GM12878 (cell line): ENCODE measurements around the gene FOLR2. TPM values are rescaled to one million over a fixed set of nuclear protein-coding genes. Genes with fewer than 3 reads are reported as not detected.

ENCODE experiments used
- ATAC-seq: fragments of 200-7000 bp; cut with Tn5 transposase; 3 replicates; pipeline ENCODE4 v1.9.1; 2020; ENCODE audit warnings: mild to moderate bottlenecking, moderate library complexity
- BruUV-seq: library from RNA; stranded (reverse); fragments of 400-500 nt; replicated peaks from 2 replicates; lab custom pipeline; 2021; lab: Mats Ljungman, UMichigan
- CTCF ChIA-PET: fragments of 300-600 bp; sonication (Branson Sonifier 250); formaldehyde crosslinking; extraction: SDS; loops from one replicate; lab custom pipeline; 2021; ENCODE audit warnings: inconsistent platforms; lab: Yijun Ruan, JAX
- POLR2A ChIA-PET: fragments of 350-600 bp; formaldehyde crosslinking; extraction: SDS; loops from one replicate; lab custom pipeline; 2021; ENCODE audit warnings: inconsistent platforms; lab: Charles Lee
- RAD21 ChIA-PET: fragments of 300-600 bp; sonication (Branson Sonifier 250); formaldehyde crosslinking; loops from one replicate; lab custom pipeline; 2023; ENCODE audit warnings: antibody characterized with exemption; ENCODE audit not compliant: unreplicated experiment; lab: Charles Lee
- SMC1A ChIA-PET: fragments of 300-600 bp; sonication (Branson Sonifier 250); formaldehyde crosslinking; loops from one replicate; lab custom pipeline; 2023; ENCODE audit not compliant: unreplicated experiment, uncharacterized antibody; lab: Charles Lee
- DNase-seq: peaks from one replicate; pipeline ENCODE4 v3.0.0-alpha.2; 2011; ENCODE audit warnings: low read depth, low spot score
- FAIRE-seq: peaks from 3 replicates; lab custom pipeline; 2011; peaks lifted over from hg19 to GRCh38; lab: Jason Lieb, UNC
- H2AFZ ChIP-seq: 2 replicates; pipeline ENCODE4 v1.6.0; 2011; ENCODE audit warnings: low read depth, low read length, control low read depth; ENCODE audit not compliant: control insufficient read depth
- H3K27ac ChIP-seq: 2 replicates; pipeline ENCODE4 v1.5.1; 2011; ENCODE audit warnings: control low read depth; ENCODE audit not compliant: control insufficient read depth, insufficient read depth
- H3K27me3 ChIP-seq, 2 experiments: replicated peaks in 1 of 2; 2 replicates each; pipeline versions ENCODE4 v1.6.0 to v1.6.1; 2011; ENCODE audit warnings: low read length in 1 of 2; ENCODE audit not compliant: control insufficient read depth in 2 of 2, insufficient read depth in 2 of 2
- H3K36me3 ChIP-seq, 2 experiments: 2 replicates each; pipeline ENCODE4 v1.5.1; 2011; ENCODE audit warnings: low read length in 1 of 2; ENCODE audit not compliant: control insufficient read depth in 2 of 2, insufficient read depth in 2 of 2
- H3K4me1 ChIP-seq: 2 replicates; pipeline ENCODE4 v1.6.1; 2011; ENCODE audit warnings: mild to moderate bottlenecking, low read length, moderate library complexity, mixed read lengths; ENCODE audit not compliant: control insufficient read depth, insufficient read depth
- H3K4me2 ChIP-seq: 2 replicates; pipeline ENCODE4 v1.6.0; 2011; ENCODE audit warnings: control low read depth; ENCODE audit not compliant: control insufficient read depth, insufficient read depth
- H3K4me3 ChIP-seq: fragments of 200-600 bp; sonication (generic); 2 replicates; pipeline ENCODE4 v1.5.1; 2016
- H3K79me2 ChIP-seq: 2 replicates; pipeline ENCODE4 v1.6.0; 2011; ENCODE audit warnings: low read length; ENCODE audit not compliant: control insufficient read depth, insufficient read depth
- H3K9ac ChIP-seq: 2 replicates; pipeline ENCODE4 v1.8.0; 2011; ENCODE audit warnings: low read length, control low read depth, mixed read lengths; ENCODE audit not compliant: control insufficient read depth, insufficient read depth
- H3K9me3 ChIP-seq: replicated peaks from 3 replicates; pipeline ENCODE4 v1.5.1; 2011; ENCODE audit warnings: mild to moderate bottlenecking, low read length; ENCODE audit not compliant: control insufficient read depth, insufficient read depth
- H4K20me1 ChIP-seq: 2 replicates; pipeline ENCODE4 v1.6.0; 2011; ENCODE audit not compliant: control insufficient read depth, insufficient read depth
- ASH2L ChIP-seq: fragments of 300-600, 200-600 bp; sonication (generic); IDR thresholded peaks from 2 replicates; pipeline ENCODE4 v1.6.1; 2017; ENCODE audit warnings: low read depth, mild to moderate bottlenecking, borderline replicate concordance
- CHD2 ChIP-seq: IDR thresholded peaks from 2 replicates; pipeline ENCODE4 v1.6.1; 2011; ENCODE audit warnings: low read depth, low read length, improper control_type of control experiment, borderline replicate concordance
- GATAD2B ChIP-seq: fragments of 450-650 bp; conservative IDR thresholded peaks from 2 replicates; pipeline ENCODE4 v1.6.1; 2017; ENCODE audit warnings: low read depth, mild to moderate bottlenecking, moderate library complexity
- HDAC2 ChIP-seq: fragments of 200-600 bp; sonication (generic); IDR thresholded peaks from 2 replicates; pipeline ENCODE4 v1.6.1; 2017
- JUNB ChIP-seq: IDR thresholded peaks from 2 replicates; pipeline ENCODE4 v1.6.1; 2016; ENCODE audit warnings: antibody characterized with exemption, mild to moderate bottlenecking
- NFXL1 ChIP-seq: fragments of 450-650 bp; IDR thresholded peaks from 2 replicates; pipeline ENCODE4 v1.6.1; 2017; ENCODE audit warnings: antibody characterized with exemption, mild to moderate bottlenecking, borderline replicate concordance
- RUNX3 ChIP-seq: IDR thresholded peaks from 2 replicates; pipeline ENCODE4 v1.6.1; 2012; ENCODE audit warnings: low read length, inconsistent platforms
- SPI1 ChIP-seq: IDR thresholded peaks from 2 replicates; pipeline ENCODE4 v1.6.1; 2011; ENCODE audit warnings: low read depth, mild to moderate bottlenecking, low read length, moderate library complexity, borderline replicate concordance; ENCODE audit not compliant: insufficient read depth
- WGBS: methylation state at CpG from one replicate; pipeline ENCODE4 v1.1.6; 2016; ENCODE audit warnings: low lambda C conversion rate; ENCODE audit not compliant: insufficient replicate concordance, insufficient coverage; ENCODE audit errors: missing lambda C conversion rate; 5-methylcytosine and 5-hydroxymethylcytosine counted together
- in situ Hi-C: fragments of 300-500 bp; cut with MboI; formaldehyde crosslinking; loops from 9 replicates; pipeline ENCODE4 v1.14.3; 2018; ENCODE audit warnings: mixed read lengths
- intact Hi-C: fragments of 100-400 bp; cut with micrococcal nuclease; formaldehyde crosslinking; loops from one replicate; pipeline ENCODE4 v1.14.2; 2022; ENCODE audit not compliant: unreplicated experiment
- polyA plus RNA-seq, 11 experiments: library from polyadenylated mRNA; depleted of rRNA in 4 of 11; unstranded in 6 of 11; stranded (reverse) in 5 of 11; fragments of >200 nt; fragmentation: Nextera tagmentation in 4 of 11; fragmentation: Illumina TruSeq in 1 of 11; extraction: Ambion mirVana in 4 of 11; extraction: Trizol in 1 of 11; gene quantifications; 1 replicate in 1 of 11; 2 replicates in 10 of 11; pipeline versions ENCODE4 v1.2.1 to v1.2.3, GENCODE V29; 2011 to 2016; ENCODE audit warnings: inconsistent platforms in 2 of 11, missing spikeins in 2 of 11, low read depth in 1 of 11
- total RNA-seq, 4 experiments: library from RNA; depleted of rRNA in 3 of 4; stranded (reverse); fragments of >200 nt in 3 of 4; fragmentation: Illumina TruSeq in 1 of 4; extraction: Trizol in 1 of 4; gene quantifications; 2 replicates each; pipeline versions ENCODE4 v1.2.1 to v1.2.3, GENCODE V29; 2013 to 2021
- TF ChIP-seq, protein P1 (sequence below): fragments of 450-650 bp; IDR thresholded peaks from 2 replicates; pipeline ENCODE4 v1.6.1; 2018; ENCODE audit warnings: mild to moderate bottlenecking, low read depth, moderate library complexity; ENCODE audit not compliant: partially characterized antibody
- TF ChIP-seq, protein P2 (sequence below): fragments of 450-650 bp; IDR thresholded peaks from 2 replicates; pipeline ENCODE4 v1.6.1; 2017; ENCODE audit warnings: mild to moderate bottlenecking, low read depth, inconsistent platforms; ENCODE audit not compliant: poor library complexity, severe bottlenecking

Gene FOLR2
- total and polyA plus RNA-seq, 10 of the 15 experiments (the other 5 are each of a cell fraction or from before 2014, with no cell fraction given) = 0.10 to 11.1 (median 1.9) TPM

DNA sequence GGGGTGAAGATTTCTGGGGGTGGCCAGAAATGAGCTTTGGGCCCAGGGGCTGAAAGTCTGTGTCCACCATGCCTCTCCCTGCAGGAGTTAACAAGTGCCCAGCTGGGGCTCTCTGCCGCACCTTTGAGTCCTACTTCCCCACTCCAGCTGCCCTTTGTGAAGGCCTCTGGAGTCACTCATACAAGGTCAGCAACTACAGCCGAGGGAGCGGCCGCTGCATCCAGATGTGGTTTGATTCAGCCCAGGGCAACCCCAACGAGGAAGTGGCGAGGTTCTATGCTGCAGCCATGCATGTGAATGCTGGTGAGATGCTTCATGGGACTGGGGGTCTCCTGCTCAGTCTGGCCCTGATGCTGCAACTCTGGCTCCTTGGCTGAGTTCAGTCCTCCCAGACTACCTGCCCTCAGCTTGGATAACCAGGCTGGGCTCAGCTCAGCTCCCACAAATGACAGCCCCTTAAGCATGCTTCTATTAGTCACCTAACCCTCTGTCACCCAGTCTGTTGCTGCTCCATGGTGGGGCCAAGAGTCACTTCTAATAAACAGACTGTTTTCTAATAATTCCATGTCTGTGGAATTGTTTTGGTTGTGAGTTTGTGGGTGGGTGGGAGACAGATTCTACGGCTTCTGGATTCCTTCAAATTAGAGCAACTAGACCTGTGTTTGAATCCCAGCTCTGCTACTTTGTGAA is 4.9 kb downstream of the FOLR2 start:
- BruUV-seq = no TSS peak
- no peaks in the 10 kb centered on the region for H3K36me3 ChIP-seq
- H2AFZ ChIP-seq = peak overlapping the region; percentile 71
- CTCF ChIA-PET = interaction anchor here (0.9 to 2.0 kb wide), 8 partner anchors 16 to 293 kb away, joined by 3 to 8 read pairs (median 4); partner anchors contain the start of genes CLPB and XNDC1N
- POLR2A ChIA-PET = interaction anchor here (1.6 kb wide), 1 partner anchor 13 kb away, joined by 7 read pairs; no protein-coding TSS in a partner anchor
- H3K9ac ChIP-seq = no peak overlapping the region
- H4K20me1 ChIP-seq = no peaks in the 10 kb centered on the region
- no peak for TF ChIP-seq NFXL1
- TF ChIP-seq, protein P1, sequence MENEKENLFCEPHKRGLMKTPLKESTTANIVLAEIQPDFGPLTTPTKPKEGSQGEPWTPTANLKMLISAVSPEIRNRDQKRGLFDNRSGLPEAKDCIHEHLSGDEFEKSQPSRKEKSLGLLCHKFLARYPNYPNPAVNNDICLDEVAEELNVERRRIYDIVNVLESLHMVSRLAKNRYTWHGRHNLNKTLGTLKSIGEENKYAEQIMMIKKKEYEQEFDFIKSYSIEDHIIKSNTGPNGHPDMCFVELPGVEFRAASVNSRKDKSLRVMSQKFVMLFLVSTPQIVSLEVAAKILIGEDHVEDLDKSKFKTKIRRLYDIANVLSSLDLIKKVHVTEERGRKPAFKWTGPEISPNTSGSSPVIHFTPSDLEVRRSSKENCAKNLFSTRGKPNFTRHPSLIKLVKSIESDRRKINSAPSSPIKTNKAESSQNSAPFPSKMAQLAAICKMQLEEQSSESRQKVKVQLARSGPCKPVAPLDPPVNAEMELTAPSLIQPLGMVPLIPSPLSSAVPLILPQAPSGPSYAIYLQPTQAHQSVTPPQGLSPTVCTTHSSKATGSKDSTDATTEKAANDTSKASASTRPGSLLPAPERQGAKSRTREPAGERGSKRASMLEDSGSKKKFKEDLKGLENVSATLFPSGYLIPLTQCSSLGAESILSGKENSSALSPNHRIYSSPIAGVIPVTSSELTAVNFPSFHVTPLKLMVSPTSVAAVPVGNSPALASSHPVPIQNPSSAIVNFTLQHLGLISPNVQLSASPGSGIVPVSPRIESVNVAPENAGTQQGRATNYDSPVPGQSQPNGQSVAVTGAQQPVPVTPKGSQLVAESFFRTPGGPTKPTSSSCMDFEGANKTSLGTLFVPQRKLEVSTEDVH = no peak
- TF ChIP-seq, protein P2, sequence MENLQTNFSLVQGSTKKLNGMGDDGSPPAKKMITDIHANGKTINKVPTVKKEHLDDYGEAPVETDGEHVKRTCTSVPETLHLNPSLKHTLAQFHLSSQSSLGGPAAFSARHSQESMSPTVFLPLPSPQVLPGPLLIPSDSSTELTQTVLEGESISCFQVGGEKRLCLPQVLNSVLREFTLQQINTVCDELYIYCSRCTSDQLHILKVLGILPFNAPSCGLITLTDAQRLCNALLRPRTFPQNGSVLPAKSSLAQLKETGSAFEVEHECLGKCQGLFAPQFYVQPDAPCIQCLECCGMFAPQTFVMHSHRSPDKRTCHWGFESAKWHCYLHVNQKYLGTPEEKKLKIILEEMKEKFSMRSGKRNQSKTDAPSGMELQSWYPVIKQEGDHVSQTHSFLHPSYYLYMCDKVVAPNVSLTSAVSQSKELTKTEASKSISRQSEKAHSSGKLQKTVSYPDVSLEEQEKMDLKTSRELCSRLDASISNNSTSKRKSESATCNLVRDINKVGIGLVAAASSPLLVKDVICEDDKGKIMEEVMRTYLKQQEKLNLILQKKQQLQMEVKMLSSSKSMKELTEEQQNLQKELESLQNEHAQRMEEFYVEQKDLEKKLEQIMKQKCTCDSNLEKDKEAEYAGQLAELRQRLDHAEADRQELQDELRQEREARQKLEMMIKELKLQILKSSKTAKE = no peak
- no peak for TF ChIP-seq ASH2L
- peak; percentile 55 for TF ChIP-seq RUNX3
- TF ChIP-seq HDAC2 = no peak
- peak; percentile 67 for TF ChIP-seq SPI1
- TF ChIP-seq JUNB = no peak
- no peak for TF ChIP-seq GATAD2B
- TF ChIP-seq CHD2 = no peak
- ATAC-seq = no peak
- DNase-seq = no peak
- peaks cover 24% of the 10 kb centered on the region for H3K79me2 ChIP-seq
- H3K27ac ChIP-seq = peak overlapping the region; percentile 5; the same call in 1 of the 2 replicates
- 38% methylated on average over 7 of the region's 7 CpGs for WGBS
- SMC1A ChIA-PET = interaction anchor here (0.6 to 2.3 kb wide), 5 partner anchors 17 to 209 kb away, joined by 3 to 8 read pairs (median 3); no protein-coding TSS in a partner anchor
- peak overlapping the region; percentile 46 for H3K4me2 ChIP-seq
- RAD21 ChIA-PET = interaction anchor here (2.4 kb wide), 2 partner anchors 193 to 210 kb away, joined by 9 to 11 read pairs; no protein-coding TSS in a partner anchor
- in situ Hi-C loops (no loop called here), intact Hi-C loops (loop anchor here (5.0 kb wide), 1 partner anchor 211 kb away; the partner anchor contains the start of gene CLPB)
- no peak overlapping the region for H3K4me3 ChIP-seq
- H3K4me1 ChIP-seq = peaks cover 22% of the 10 kb centered on the region
- peak; percentile 23 for FAIRE-seq
- H3K9me3 ChIP-seq = no peaks in the 10 kb centered on the region
- no peaks in the 10 kb centered on the region for H3K27me3 ChIP-seq
